RWPE1 (cell line): ENCODE results near the gene SPAG16.
"Not testable (repeated sequence)": the region's sequence is repeated elsewhere in the genome, so short reads cannot be mapped to it uniquely, and the experiment has no call there.

ENCODE experiments used
- CTCF ChIA-PET: fragments of 350-600 bp; sonication (Branson Sonifier 250); formaldehyde crosslinking; extraction: SDS; loops from one replicate; lab custom pipeline; 2021; lab: Yijun Ruan, JAX
- POLR2A ChIA-PET: fragments of 400-600 bp; formaldehyde crosslinking; extraction: SDS; loops from one replicate; lab custom pipeline; 2020; ENCODE audit warnings: antibody characterized with exemption; ENCODE audit not compliant: low non-redundant PET; lab: Yijun Ruan, JAX
- DNase-seq: peaks from one replicate; pipeline ENCODE4 v3.0.0; 2012; ENCODE audit warnings: low spot score
- H3K27ac ChIP-seq: fragments of 450-650 bp; 2 replicates; pipeline ENCODE4 v1.5.1; 2017
- CTCF ChIP-seq: fragments of 450-650 bp; conservative IDR thresholded peaks from 2 replicates; pipeline ENCODE4 v1.5.1; 2017; ENCODE audit warnings: low read depth, mild to moderate bottlenecking

Gene SPAG16

GRCh38 chr2:213664817-213665216, 380.6 kb downstream of the SPAG16 start:
- no peak overlapping the region for H3K27ac ChIP-seq
- no peak for TF ChIP-seq CTCF
- DNase-seq, result no peak
- ChIA-PET CTCF (interaction anchor here (0.7 kb wide), 1 partner anchor 1974 kb away, joined by 4 read pairs; no protein-coding TSS in a partner anchor), POLR2A (no interaction called here)

GRCh38 chr2:213669657-213670056, 385.4 kb downstream of the SPAG16 start:
- ChIA-PET CTCF (no interaction called here), POLR2A (no interaction called here)
- no peak for DNase-seq
- no peak for TF ChIP-seq CTCF
- H3K27ac ChIP-seq, result no peak overlapping the region

GRCh38 chr2:213678437-213679218, 394.4 kb downstream of the SPAG16 start:
- no peak for DNase-seq
- no peak for TF ChIP-seq CTCF
- CTCF ChIA-PET, result no interaction called here
- no peak overlapping the region for H3K27ac ChIP-seq
- POLR2A ChIA-PET, result no interaction called here

GRCh38 chr2:213679894-213680293, 395.6 kb downstream of the SPAG16 start:
- no peak for DNase-seq
- TF ChIP-seq CTCF, result no peak
- POLR2A ChIA-PET, result no interaction called here
- CTCF ChIA-PET, result no interaction called here
- H3K27ac ChIP-seq, result no peak overlapping the region

GRCh38 chr2:213682276-213682675, 398.0 kb downstream of the SPAG16 start:
- DNase-seq, result no peak
- no peak overlapping the region for H3K27ac ChIP-seq
- CTCF ChIA-PET, result interaction anchor here (0.6 kb wide), 1 partner anchor 149 kb away, joined by 3 read pairs; no protein-coding TSS in a partner anchor
- POLR2A ChIA-PET, result no interaction called here
- TF ChIP-seq CTCF, result no peak

GRCh38 chr2:213688133-213688532, 403.9 kb downstream of the SPAG16 start:
- POLR2A ChIA-PET, result no interaction called here
- DNase-seq, result no peak
- no peak overlapping the region for H3K27ac ChIP-seq
- TF ChIP-seq CTCF, result no peak
- CTCF ChIA-PET, result no interaction called here

GRCh38 chr2:213688825-213689224, 404.6 kb downstream of the SPAG16 start:
- DNase-seq, POLR2A ChIA-PET, H3K27ac ChIP-seq, CTCF ChIA-PET: not testable (repeated sequence)
